GM18502 (cell line): Measurements from ENCODE around the gene EID3.
"Not testable (repeated sequence)": the region's sequence is repeated elsewhere in the genome, so short reads cannot be mapped to it uniquely, and the experiment has no call there.

Experiments
- ATAC-seq: cut with Tn5 transposase; IDR thresholded peaks from one replicate; pipeline ENCODE4 v1.9.1; 2021; ENCODE audit warnings: mild to moderate bottlenecking; ENCODE audit not compliant: unreplicated experiment, poor library complexity

Gene EID3

DNA sequence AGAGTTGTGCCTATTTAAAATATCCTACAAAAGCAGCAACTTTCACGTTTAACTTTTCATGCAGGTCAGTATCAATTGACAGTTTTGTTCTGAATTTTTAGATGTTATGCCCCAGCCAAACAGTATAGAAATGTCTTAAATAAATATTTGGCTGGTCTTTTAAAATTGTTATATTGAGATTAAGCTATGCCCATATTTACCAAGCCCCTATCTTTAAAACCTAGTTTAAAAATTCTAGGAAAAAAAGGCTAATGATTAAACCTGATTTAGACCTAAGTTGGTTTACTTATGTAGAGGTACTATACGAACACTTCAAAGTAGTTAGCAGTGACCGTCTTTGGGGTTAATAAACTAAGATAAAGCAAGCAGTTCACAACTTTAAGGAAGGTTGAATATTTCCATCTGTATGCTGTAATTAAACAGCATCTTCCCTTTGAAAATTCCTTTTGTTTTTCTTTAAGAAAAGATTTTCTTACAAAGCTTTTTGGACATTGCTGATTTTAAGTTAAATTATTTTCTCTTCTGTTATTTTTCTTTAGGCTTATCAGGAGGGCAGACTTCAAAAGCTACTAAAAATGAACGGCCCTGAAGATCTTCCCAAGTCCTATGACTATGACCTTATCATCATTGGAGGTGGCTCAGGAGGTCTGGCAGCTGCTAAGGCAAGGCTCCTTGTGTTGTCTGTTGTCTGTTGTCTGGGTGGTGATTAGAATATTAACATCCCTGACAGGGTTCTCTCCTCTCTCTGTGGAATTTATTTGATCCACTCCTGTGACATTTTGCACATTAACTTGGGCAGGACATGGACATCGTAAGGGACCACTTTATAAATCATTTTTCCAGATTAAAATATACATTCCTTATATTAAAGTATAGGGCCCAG, 7.5 kb downstream of the EID3 start:
- ATAC-seq, result no peak

DNA sequence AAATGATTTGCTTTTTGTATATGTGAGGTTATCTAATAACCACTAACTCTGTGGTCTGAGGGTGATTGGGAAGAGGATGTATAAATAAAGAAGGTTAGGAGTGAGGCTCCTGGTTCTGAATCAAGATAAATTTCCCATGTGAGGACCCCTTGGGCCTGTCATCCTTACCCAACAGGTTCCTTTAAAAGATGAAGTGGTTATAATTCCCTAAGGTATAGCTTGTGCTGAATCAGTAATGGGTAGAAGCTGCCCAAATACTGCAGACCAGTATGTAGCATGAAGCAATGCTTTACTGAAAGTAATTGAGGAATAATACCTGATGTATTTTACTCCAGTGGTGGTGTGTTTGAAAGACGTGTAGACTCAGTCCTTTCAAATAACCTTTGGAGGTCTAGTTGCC, 8.7 kb downstream of the EID3 start:
- ATAC-seq, result no peak

- ATAC-seq, result no peak
These were observed 9.1 kb downstream of the EID3 start for GRCh38 chr12:104312654-104313053.

DNA sequence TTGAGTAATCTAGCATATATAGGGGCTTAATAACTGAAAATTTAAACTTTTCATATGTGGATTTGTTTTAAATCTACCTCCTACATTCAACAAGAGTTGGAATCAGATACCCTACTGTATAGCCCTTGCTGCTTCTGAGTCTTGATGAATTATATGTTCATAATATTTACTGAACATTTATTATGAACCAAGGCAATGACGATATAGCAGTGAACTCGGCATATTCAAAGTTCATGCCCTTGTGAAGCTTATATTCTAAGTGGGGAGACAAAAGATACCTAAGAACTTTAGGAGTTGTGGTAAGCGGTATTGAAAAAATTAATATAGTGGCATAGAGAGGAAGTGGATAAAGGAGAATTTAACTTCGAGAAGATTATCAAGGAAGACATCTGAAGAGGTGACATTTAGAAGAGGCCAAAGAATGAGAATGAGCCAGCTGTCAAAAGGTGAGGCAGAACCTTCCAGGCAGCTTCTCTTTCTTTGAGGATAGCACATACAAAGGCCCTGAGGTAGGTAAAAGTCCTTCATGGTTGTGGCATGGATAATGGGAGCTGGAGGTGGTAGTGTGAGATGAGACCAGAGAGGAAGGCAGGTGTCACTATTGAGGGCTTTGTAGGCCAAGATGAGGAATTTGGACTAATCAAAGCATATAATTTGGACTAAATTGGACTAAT, 10.2 kb downstream of the EID3 start:
- ATAC-seq, result no peak

DNA sequence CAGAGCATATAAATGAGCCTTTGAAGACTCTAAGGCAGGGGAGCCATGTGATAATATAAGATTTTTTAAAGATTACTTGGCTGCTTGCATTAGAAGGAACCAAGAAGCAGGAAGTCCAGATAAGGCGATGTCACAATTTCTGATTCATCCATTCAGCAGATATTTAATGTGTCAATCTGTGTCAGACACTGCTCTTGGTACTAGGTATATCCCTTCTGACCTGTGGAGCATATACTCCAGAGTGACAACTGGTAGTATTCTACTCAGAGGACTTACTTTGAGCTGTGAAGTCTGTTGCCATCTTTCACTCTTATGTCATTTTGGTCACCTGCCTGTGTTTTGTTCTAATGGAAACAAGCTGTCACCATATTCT, 10.7 kb downstream of the EID3 start:
- no peak for ATAC-seq

DNA sequence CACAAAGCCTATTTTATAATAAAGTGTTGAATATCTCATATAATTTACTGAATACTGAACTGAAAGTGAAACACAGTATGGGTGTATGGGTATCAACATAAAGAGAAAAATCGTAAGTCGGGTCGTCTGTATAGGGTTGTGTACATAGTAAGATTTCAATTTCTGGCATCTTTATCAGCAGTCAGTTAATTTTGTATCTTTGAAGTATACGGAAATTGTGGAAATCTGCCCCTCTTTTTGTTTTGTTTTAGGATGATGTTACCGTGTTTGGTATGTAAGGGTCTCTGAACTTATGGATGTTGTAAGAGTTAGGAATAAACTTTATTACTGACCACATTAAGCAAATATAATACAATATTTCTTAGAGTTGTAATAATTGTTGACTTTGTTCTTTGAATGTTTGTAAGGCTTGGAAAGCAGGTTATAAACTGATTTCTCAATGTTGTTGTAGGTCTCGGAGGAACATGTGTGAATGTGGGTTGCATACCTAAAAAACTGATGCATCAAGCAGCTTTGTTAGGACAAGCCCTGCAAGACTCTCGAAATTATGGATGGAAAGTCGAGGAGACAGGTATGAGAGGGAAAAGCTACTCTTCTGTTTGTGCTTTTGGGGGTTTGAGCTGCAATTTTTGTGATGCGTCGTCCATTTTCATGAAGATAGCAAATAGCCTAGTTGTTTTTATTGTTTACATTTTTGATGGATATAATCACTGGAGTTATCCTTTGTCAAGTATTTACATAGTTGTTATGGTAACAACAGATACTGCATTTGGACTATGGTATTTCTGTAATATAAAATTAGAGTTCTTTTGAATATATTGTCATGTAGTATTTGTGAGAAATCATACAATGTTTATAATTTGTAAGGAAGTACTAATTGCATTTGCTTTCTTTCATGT, 12.0 kb downstream of the EID3 start:
- no peak for ATAC-seq

- no peak for ATAC-seq
These were observed 13.4 kb downstream of the EID3 start for GRCh38 chr12:104316936-104317335.

DNA sequence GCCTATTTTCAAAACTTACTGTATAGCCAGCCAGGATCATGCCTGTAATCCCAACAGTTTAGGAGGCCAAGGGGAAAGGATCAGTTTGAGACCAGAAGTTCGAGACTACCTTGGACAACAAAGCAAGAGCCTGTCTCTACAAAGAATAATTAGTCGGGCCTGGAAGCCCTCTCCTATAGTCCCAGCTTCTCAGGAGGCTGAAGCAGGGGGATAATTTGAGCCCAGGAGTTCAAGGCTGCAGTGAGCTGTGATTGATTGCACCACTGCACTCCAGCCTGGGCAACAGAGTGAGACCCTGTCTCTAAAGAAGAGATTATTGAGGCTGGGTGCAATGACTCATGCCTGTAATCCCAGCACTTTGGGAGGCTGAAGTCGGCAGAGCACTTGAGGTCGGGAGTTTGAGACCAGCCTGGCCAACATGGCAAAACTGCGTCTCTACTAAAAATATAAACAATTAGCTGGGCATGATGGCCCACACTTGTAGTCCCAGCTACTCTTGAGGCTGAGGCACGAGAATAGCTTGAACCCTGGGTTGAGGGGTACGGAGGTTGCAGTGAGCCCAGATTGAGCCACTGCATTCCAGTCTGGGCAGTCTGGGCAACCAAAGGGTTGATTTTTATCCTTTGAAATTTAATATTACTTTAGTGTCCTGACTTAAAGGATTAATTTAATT, 14.1 kb downstream of the EID3 start:
- ATAC-seq, result no peak

- ATAC-seq, result no peak
These were observed 15.5 kb downstream of the EID3 start for GRCh38 chr12:104319028-104319427.

- ATAC-seq, result no peak
These were observed 16.5 kb downstream of the EID3 start for GRCh38 chr12:104319918-104320626.

DNA sequence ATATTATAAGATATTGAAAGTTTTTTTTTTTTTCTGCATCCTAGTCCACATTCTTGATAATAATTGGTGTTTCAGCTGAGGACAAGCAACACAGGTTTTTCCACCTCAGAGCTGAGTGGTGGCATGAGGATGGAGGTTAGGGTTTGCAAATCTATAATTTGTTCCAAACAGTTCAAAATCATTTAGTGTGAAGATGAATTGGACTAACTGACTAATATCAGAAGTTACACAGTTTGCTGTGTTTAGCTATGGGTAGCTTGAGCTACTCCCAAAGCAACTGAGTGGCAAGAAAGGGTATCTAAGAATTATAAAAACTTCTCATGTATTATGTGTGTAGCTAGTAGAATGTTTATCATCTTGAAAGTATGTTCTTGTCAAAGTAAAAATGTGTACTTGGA, 17.1 kb downstream of the EID3 start:
- ATAC-seq, result no peak

- no peak for ATAC-seq
These were observed 18.4 kb downstream of the EID3 start for GRCh38 chr12:104321949-104322348.

DNA sequence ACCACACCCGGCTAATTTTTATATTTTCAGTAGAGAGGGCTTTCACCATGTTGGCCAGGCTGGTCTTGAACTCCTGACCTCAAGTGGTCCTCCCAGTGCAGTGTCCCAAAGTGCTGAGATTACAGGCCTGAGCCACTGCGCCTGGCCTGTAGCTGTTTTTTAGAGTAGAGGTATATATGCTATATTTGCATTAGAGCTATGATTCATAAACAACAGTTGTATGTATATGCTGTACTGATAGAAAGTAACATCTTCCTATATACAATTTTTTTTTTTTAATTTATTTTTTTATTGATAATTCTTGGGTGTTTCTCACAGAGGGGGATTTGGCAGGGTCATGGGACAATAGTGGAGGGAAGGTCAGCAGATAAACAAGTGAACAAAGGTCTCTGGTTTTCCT, 19.0 kb downstream of the EID3 start:
- not testable (repeated sequence) for ATAC-seq

GRCh38 chr12:104323899-104324298, 20.4 kb downstream of the EID3 start:
- no peak for ATAC-seq

DNA sequence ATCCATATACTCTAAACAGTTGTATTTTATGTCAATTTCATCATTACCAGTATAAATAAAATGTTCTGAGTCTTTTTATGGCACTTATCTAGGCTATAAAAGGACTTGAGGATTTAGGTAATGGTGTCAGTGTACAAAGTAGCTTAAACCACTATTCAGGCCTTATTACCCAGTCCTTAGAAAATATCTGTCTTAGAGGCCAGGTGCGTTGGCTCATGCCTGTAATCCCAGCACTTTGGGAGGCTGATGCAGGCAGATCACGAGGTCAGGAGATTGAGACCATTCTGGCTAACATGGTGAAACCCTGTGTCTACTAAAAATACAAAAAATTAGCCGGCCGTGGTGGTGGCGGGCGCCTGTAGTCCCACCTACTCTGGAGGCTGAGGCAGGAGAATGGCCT, 24.7 kb downstream of the EID3 start:
- ATAC-seq, result not testable (repeated sequence)

- no peak for ATAC-seq
These were observed 25.3 kb downstream of the EID3 start for GRCh38 chr12:104328790-104329189.

GRCh38 chr12:104329707-104330532, 26.4 kb downstream of the EID3 start:
- ATAC-seq, result no peak

GRCh38 chr12:104331376-104331775, 27.8 kb downstream of the EID3 start:
- no peak for ATAC-seq

- ATAC-seq, result not testable (repeated sequence)
These were observed 28.7 kb downstream of the EID3 start for GRCh38 chr12:104332273-104332672.
